COLO829 (cell line): ENCODE measurements around the gene RNF130.
"Not testable (repeated sequence)": the region's sequence is repeated elsewhere in the genome, so short reads cannot be mapped to it uniquely, and the experiment has no call there.

Experiments
- DNase-seq: peaks from one replicate; pipeline ENCODE4 v3.0.0; 2012; ENCODE audit warnings: low spot score

The RNF130 gene

GRCh38 chr5:180102636-180103035, 31.1 kb upstream of the RNF130 start:
- DNase-seq = no peak

DNA sequence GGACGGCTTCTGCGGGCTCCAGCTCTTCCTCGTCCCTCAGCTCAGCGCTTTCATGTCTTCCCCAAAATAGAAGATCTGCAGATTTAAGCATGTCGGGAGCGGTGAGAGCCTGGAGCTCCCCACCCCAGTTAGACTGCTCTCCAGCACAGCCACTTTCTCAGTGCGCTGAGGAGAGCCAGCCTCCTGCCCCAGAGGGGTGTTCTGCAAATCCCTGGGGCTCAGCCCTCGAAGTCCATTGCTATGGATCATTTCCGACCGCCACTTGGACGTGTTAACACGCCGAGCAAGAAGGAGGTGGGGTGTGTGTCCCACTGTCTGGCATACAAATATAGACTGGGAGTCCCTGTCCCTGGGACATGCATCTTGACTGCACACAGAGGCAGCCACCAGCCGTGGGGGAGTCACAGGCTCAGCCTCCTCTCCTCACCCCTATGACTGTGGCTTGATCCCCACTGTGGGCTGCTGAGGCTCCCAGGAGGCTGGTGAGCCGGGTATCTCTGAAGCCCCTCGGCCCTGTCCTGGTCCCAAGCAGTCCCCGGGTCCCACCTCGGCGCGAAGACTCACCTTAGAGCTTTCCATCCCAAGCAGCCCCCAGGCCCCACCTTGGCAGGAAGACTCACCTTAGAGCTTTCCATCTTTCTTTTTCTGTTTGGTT, 30.0 kb upstream of the RNF130 start:
- no peak for DNase-seq

- no peak for DNase-seq
Measured at GRCh38 chr5:180100621-180101450, 29.3 kb upstream of the RNF130 start.

GRCh38 chr5:180099733-180100611, 28.4 kb upstream of the RNF130 start:
- DNase-seq = no peak

DNA sequence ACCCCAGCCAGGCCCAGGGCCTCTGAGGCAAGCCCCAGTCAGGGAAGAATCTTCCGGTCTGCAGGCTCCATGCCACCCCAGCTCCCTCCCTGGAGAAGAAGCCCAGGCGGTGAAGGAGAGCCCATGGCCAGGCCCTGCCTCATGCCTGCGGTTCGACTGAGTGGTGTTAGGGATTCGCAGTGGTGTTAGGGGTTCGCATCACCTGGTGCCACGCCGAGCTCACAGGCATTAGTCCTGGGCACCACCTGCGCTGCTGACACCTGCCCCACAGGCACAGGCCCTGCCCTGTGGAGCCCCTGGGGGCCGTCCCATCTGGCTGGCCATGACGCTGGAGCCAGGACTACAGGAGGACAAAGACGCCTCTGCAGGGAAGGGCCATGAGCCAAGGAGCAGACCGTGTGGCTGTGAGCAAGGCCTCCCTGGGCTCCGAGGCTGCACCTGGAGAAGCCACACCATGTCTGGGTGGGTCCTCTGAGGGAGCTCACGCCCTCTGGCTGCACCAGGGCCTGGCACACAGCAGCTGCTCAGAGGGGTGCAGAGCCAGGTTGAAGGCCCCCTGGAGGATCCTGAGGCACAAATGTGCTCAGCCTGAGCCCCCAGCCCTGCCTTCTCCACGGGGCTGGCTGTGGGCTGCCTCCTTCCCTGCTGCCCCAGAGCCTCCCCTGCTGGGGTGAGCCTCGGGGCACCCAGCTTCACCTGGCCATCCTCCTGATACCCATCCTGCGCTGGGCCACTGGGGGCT, 27.6 kb upstream of the RNF130 start:
- no peak for DNase-seq

GRCh38 chr5:180098526-180098925, 27.0 kb upstream of the RNF130 start:
- DNase-seq = no peak

DNA sequence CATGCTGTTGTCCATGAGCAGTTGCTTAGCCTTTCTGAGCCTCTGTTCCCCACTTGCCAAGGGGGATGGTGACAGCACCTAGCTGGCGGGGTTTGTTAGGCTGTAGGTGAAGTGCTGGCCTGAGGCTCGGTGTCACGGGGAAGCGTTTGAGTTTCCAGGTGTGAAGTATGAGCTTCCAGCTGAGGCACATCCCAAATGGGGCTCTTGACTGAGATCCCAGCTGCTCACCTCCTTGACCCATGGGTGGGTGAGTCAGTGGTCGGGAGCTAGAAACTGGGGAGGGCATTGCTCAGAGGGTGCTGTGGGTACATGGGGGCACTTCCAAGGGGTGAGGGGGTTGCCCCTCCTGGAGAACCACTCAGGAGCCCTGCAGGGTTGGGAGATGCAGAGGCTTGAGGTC, 26.4 kb upstream of the RNF130 start:
- DNase-seq = no peak

DNA sequence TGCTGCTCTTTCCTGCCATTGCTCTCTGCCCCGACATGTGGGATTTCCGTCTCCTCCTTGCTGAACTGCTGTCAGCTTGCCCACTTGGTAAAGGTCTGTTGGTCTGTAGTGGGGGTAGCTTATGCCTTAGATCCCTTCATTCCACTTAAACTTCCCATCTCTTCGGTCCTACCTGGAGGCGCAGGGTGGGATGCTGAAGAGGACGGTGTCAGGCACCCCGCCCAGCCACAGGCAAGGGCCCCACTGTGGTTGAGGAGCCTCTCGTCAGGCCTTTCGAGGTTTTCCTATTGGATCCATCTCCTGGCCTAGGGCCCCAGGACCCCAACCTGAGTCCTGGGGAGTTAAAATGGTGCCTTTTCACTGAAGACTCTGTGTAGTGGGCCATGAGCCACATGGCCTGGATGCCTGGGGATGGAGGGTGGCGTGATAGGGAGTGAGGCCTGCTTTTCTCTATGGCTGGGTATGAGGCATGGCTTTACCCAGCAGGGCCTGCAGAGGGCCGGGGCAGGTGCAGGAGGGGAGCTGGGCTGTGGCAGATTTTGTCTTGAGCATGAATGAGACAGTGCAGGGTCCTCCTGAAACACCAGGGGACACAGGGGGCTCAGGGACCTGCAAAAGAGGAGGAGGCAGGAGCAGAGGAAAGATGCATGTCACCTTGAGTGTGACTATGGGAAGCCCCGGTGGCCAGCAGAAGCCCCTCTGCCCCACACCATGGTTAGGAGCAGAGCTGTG, 25.8 kb upstream of the RNF130 start:
- no peak for DNase-seq

DNA sequence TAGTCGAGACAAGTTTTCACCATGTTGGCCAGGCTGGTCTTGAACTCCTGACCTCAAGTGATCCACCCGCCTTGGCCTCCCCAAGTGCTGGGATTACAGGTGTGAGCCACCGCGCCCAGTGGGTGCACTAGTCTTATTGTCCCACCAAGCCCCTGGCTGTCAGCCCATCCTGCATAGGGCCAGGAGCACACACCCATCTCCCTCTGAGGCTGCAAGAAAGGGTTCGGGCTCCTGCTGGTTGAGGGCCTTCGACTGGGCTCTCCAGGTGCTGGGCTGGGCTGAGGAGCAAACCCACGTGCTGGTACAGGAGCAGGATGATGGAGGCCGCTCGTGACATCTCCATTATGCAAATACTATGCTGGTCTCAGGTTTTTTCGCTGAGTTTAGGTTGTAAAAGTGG, 25.1 kb upstream of the RNF130 start:
- no peak for DNase-seq

DNA sequence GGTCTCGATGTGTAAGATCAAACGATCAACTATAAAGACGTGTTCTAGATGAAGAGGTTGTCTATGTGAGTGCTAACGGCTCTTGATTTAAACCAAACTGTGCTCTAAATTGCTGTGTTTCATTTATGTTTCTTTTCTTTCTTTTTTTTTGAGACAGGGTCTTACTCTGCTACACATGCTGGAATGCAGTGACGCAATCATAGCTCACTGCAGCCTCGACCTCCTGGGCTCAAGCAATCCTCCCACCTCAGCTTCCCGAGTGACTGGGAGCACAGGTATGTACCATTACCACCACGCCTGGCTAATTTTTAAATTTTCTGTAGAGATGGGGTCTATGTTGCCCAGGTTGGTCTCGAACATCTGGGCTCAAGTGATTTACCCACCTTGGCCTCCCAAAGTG, 24.0 kb upstream of the RNF130 start:
- DNase-seq = no peak

DNA sequence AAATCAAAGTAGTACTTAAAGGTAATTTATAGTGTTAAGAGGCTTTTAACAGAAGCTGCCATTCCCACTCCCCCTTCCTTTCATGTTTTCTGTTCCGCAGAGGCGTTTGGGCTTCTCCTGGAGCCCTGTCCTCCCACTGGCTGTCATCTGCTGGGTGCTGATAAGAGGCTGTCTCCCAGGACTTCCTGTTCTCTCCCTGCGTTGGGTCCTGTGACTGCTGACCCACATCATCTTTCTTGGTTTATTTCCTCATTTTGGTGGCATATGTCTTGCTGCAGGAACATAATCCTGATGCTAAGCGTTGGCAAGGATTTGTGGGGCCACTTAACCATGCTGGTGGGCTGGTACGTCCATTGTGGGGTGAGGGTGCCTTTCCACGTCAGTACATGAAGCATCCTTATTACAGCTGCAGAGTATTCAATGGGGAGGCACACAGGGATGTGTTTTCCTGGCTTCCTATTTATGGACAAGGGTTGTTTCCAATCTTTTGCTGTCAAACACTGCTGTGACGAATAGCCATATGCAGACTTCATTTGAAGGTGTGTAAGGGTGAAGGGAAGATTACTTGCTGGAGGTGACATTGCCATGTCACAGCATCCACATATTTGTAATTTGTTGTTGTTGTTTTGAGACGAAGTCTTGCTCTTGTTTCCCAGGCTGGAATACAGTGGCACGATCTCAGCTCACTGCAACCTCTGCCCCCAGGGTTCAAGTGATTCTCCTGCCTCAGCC, 22.3 kb upstream of the RNF130 start:
- DNase-seq = no peak

DNA sequence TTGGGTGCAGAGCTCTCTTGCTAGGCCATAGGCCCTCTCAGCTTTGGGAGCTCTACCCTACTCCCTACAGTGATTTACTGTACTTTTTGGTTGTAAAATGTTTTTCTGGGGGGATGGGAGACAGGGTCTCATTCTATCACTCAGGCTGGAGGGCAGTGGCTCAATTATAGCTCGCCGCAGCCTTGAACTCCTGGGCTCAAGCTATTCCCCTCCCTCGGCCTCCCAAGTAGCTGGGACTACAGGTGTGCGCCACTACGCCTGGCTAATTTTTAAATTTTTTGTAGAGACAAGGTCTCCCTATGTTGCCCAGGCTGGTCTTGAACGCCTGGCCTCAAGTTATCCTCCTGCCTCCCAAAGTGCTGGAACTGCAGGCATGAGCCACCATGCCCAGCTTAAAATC, 21.7 kb upstream of the RNF130 start:
- no peak for DNase-seq

GRCh38 chr5:180090769-180091546, 19.4 kb upstream of the RNF130 start:
- no peak for DNase-seq

- no peak for DNase-seq
Measured at GRCh38 chr5:180090098-180090768, 18.7 kb upstream of the RNF130 start.

- not testable (repeated sequence) for DNase-seq
Measured at GRCh38 chr5:180089628-180090027, 18.1 kb upstream of the RNF130 start.

DNA sequence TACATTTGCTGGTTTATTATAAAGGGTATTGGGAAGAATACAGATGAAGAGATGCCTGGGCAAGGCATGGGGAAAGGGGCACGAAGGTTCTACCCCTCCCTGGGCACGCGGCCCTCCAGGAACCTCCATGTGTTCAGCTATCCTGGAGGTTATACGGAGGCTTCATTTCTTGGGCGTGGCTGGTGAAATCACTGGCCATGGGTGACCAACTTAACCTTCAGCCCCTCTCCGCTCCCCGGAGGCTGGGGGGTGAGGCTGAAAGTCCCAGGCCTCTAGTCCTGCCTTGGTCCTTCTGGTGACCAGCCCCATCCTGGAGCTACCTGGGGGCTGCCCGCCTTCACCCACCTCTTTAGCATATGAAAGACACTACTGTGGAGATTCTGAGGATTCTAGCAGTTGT, 17.0 kb upstream of the RNF130 start:
- DNase-seq = no peak

- DNase-seq = no peak
Measured at GRCh38 chr5:180086816-180087399, 15.3 kb upstream of the RNF130 start.

DNA sequence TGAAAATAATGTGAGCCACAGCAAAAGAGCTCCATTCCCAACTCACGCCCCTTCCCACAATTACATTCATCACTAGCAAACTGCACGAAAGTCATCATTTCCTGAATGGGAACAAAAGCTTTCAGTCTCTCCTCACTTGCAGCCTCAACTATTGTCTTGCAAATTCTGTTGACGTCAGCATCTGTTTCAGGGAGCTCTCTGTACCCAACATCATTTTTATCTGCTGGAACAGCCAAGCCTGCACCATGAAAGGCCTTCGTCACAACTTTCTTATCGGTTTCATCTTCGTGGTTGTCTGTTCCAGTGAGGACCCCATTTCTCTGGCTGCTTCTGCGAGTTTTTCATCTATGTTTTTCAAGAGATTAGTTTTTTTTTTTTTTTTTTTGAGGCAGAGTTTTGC, 14.3 kb upstream of the RNF130 start:
- no peak for DNase-seq
